CD4-positive, alpha-beta T cell (primary cell): Measurements from ENCODE around the gene PKD1L1. TPM values are rescaled to one million over a fixed set of nuclear protein-coding genes. Genes with fewer than 3 reads are reported as not detected.

ENCODE experiments used
- ATAC-seq: fragments of 200-7000 bp; cut with Tn5 transposase; one replicate; pipeline ENCODE4 v1.10.0; 2022; ENCODE audit warnings: mild to moderate bottlenecking; ENCODE audit not compliant: poor library complexity
- CTCF ChIA-PET: fragments of 350-600 bp; sonication (Branson Sonifier 250); formaldehyde crosslinking; loops from one replicate; lab custom pipeline; 2021; ENCODE audit warnings: antibody characterized with exemption, inconsistent platforms; lab: Charles Lee
- POLR2A ChIA-PET: fragments of 350-600 bp; sonication (Branson Sonifier 250); formaldehyde crosslinking; loops from one replicate; lab custom pipeline; 2021; ENCODE audit warnings: antibody characterized with exemption, inconsistent platforms; lab: Charles Lee
- DNase-seq, 14 experiments: peaks; one replicate each; pipeline ENCODE4 v3.0.0-alpha.2; 2013 to 2020; ENCODE audit warnings: mixed read lengths in 2 of 14
- H3K27ac ChIP-seq, 2 donors: one replicate each; pipeline versions ENCODE4 v1.5.1 to v1.7.0; 2013; ENCODE audit warnings: low read length in 2 of 2, low read depth in 1 of 2, mild to moderate bottlenecking in 1 of 2
- H3K27me3 ChIP-seq, 2 experiments: 1 replicate in 1 of 2; 2 replicates in 1 of 2; pipeline versions ENCODE4 v1.6.1 to v1.7.0; 2013; ENCODE audit warnings: low read length in 2 of 2, control low read depth in 1 of 2, mild to moderate bottlenecking in 1 of 2, moderate library complexity in 1 of 2; ENCODE audit not compliant: insufficient read depth in 2 of 2, control insufficient read depth in 1 of 2
- H3K36me3 ChIP-seq: one replicate; pipeline ENCODE4 v1.6.1; 2013; ENCODE audit warnings: low read length, control low read depth; ENCODE audit not compliant: insufficient read depth
- H3K4me1 ChIP-seq: one replicate; pipeline ENCODE4 v1.6.1; 2013; ENCODE audit warnings: low read length, control low read depth; ENCODE audit not compliant: insufficient read depth
- H3K4me3 ChIP-seq: one replicate; pipeline ENCODE4 v1.5.1; 2013; ENCODE audit warnings: mild to moderate bottlenecking, low read length, moderate library complexity
- H3K9me3 ChIP-seq, 2 experiments: 1 replicate in 1 of 2; 2 replicates in 1 of 2; pipeline versions ENCODE4 v1.6.1 to v1.7.0; 2013; ENCODE audit warnings: low read length in 2 of 2, mild to moderate bottlenecking in 2 of 2, control low read depth in 1 of 2, moderate library complexity in 1 of 2; ENCODE audit not compliant: control insufficient read depth in 1 of 2, insufficient read depth in 1 of 2
- H3K27ac Mint-ChIP-seq: one replicate; pipeline ENCODE4 v1.8.0; 2020; ENCODE audit warnings: mixed read lengths
- H3K27me3 Mint-ChIP-seq: one replicate; pipeline ENCODE4 v1.8.0; 2021; ENCODE audit warnings: mixed read lengths
- H3K36me3 Mint-ChIP-seq: one replicate; pipeline ENCODE4 v1.8.0; 2021; ENCODE audit warnings: low read depth, mixed read lengths
- H3K4me1 Mint-ChIP-seq: one replicate; pipeline ENCODE4 v1.8.0; 2021; ENCODE audit warnings: low read depth, mixed read lengths
- H3K4me3 Mint-ChIP-seq: one replicate; pipeline ENCODE4 v1.8.0; 2020; ENCODE audit warnings: mild to moderate bottlenecking, mixed read lengths
- H3K9me3 Mint-ChIP-seq: one replicate; pipeline ENCODE4 v1.8.0; 2020; ENCODE audit warnings: mixed read lengths
- intact Hi-C, 2 experiments: fragments of 100-400 bp; cut with DNase I in 1 of 2; cut with micrococcal nuclease in 1 of 2; formaldehyde crosslinking; loops; one replicate each; pipeline versions ENCODE4 v1.15.1 to v1.9.0; 2023 to 2025; cut with DNase I, micrococcal nuclease
- total RNA-seq, 174 experiments: library from RNA in 2 of 174; stranded (reverse) in 2 of 174; gene quantifications; one replicate each; pipeline ENCODE4 v1.2.3 and lab custom pipeline; 2021 to 2026
- TF ChIP-seq, protein P1 (sequence below): fragments of 200-600 bp; IDR thresholded peaks from one replicate; pipeline ENCODE4 v1.8.0; 2022; ENCODE audit warnings: antibody characterized with exemption, mild to moderate bottlenecking

The PKD1L1 gene
- total RNA-seq, 2 experiments from 2014 or later, result 0.20 to 0.25 TPM

DNA sequence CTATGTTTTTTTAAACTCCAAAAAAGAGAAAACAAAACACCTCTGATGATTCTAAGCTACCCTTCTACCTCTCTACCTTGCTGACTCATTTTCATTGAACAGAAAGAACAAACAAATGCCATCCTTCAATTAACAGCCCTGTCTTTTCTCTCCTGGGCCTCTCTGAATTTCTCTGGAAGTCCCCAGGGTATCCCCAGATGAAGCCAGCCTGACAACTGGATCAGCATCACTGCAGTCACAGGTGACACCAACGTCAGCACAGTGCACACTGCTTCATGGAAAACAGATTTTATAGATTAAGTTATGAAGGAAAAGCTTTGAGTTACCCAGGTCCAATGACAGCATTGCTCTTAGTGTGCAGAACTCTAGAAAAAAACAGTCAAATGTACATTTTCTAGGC lies 25.5 kb upstream of the PKD1L1 start:
- no peaks in the 10 kb centered on the region for H3K27me3 ChIP-seq
- no peaks in the 10 kb centered on the region for H3K9me3 ChIP-seq
- ATAC-seq (no peak), DNase-seq (no peak)
- H3K27ac ChIP-seq, result no peak overlapping the region
- Mint-ChIP-seq H3K27ac (peak overlapping the region; percentile 3), H3K9me3 (no peaks in the 10 kb centered on the region), H3K27me3 (no peaks in the 10 kb centered on the region), H3K4me1 (peaks cover 68% of the 10 kb centered on the region), H3K4me3 (no peak overlapping the region), H3K36me3 (peaks cover 97% of the 10 kb centered on the region)
- ChIA-PET CTCF (interaction anchor here (2.4 kb wide), 1 partner anchor 18 kb away, joined by 5 read pairs; no protein-coding TSS in a partner anchor), POLR2A (interaction anchor here (0.7 kb wide), 1 partner anchor 109 kb away, joined by 3 read pairs; no protein-coding TSS in a partner anchor)
- H3K36me3 ChIP-seq, result peaks cover 83% of the 10 kb centered on the region
- peaks cover 16% of the 10 kb centered on the region for H3K4me1 ChIP-seq
- no peak overlapping the region for H3K4me3 ChIP-seq
- intact Hi-C loops, result no loop called here
- TF ChIP-seq, protein P1, sequence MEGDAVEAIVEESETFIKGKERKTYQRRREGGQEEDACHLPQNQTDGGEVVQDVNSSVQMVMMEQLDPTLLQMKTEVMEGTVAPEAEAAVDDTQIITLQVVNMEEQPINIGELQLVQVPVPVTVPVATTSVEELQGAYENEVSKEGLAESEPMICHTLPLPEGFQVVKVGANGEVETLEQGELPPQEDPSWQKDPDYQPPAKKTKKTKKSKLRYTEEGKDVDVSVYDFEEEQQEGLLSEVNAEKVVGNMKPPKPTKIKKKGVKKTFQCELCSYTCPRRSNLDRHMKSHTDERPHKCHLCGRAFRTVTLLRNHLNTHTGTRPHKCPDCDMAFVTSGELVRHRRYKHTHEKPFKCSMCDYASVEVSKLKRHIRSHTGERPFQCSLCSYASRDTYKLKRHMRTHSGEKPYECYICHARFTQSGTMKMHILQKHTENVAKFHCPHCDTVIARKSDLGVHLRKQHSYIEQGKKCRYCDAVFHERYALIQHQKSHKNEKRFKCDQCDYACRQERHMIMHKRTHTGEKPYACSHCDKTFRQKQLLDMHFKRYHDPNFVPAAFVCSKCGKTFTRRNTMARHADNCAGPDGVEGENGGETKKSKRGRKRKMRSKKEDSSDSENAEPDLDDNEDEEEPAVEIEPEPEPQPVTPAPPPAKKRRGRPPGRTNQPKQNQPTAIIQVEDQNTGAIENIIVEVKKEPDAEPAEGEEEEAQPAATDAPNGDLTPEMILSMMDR, result no peak

- Mint-ChIP-seq H3K27ac (peak overlapping the region; percentile 21), H3K4me3 (no peak overlapping the region), H3K36me3 (peaks cover 98% of the 10 kb centered on the region), H3K27me3 (no peaks in the 10 kb centered on the region), H3K9me3 (no peaks in the 10 kb centered on the region), H3K4me1 (peaks cover 55% of the 10 kb centered on the region)
- H3K36me3 ChIP-seq, result peaks cover 89% of the 10 kb centered on the region
- intact Hi-C loops, result no loop called here
- no peak overlapping the region for H3K27ac ChIP-seq
- peaks cover 3% of the 10 kb centered on the region for H3K4me1 ChIP-seq
- no peak for ATAC-seq
- CTCF ChIA-PET, result interaction anchor here (2.6 kb wide), 1 partner anchor 139 kb away, joined by 11 read pairs; no protein-coding TSS in a partner anchor
- DNase-seq, result no peak
- H3K27me3 ChIP-seq, result no peaks in the 10 kb centered on the region
- POLR2A ChIA-PET, result interaction anchor here (1.0 kb wide), 1 partner anchor 14 kb away, joined by 3 read pairs; no protein-coding TSS in a partner anchor
- no peak overlapping the region for H3K4me3 ChIP-seq
- TF ChIP-seq, protein P1, result no peak
- no peaks in the 10 kb centered on the region for H3K9me3 ChIP-seq
Measured at GRCh38 chr7:47970761-47971160, 22.5 kb upstream of the PKD1L1 start.

GRCh38 chr7:47968847-47969774 lies 20.8 kb upstream of the PKD1L1 start:
- intact Hi-C loops, result no loop called here
- peak; percentile 27 to 73 (median 41) for DNase-seq
- H3K9me3 Mint-ChIP-seq, result no peaks in the 10 kb centered on the region
- no peaks in the 10 kb centered on the region for H3K27me3 Mint-ChIP-seq
- H3K4me3 ChIP-seq, result no peak overlapping the region
- TF ChIP-seq, protein P1, result peak; percentile 74
- H3K27ac ChIP-seq, result no peak overlapping the region
- H3K4me3 Mint-ChIP-seq, result no peak overlapping the region
- ChIA-PET POLR2A (interaction anchor here (0.7 to 0.9 kb wide), 2 partner anchors 9 kb away, joined by 3 read pairs; no protein-coding TSS in a partner anchor), CTCF (interaction anchor here (0.7 to 2.6 kb wide), 6 partner anchors 9 to 140 kb away, joined by 3 to 11 read pairs (median 4); no protein-coding TSS in a partner anchor)
- H3K27me3 ChIP-seq, result no peaks in the 10 kb centered on the region
- peak; percentile 89 for ATAC-seq
- H3K27ac Mint-ChIP-seq, result peak overlapping the region; percentile 12
- no peaks in the 10 kb centered on the region for H3K9me3 ChIP-seq
- H3K4me1 ChIP-seq, result peaks cover 3% of the 10 kb centered on the region
- H3K36me3 ChIP-seq, result peaks cover 90% of the 10 kb centered on the region
- peaks cover 49% of the 10 kb centered on the region for H3K4me1 Mint-ChIP-seq
- H3K36me3 Mint-ChIP-seq, result peaks cover 98% of the 10 kb centered on the region
